Measurements from ENCODE around the gene CLIC1.
"Not testable (repeated sequence)": the region's sequence is repeated elsewhere in the genome, so short reads cannot be mapped to it uniquely, and the experiment has no call there.

Gene CLIC1

GRCh38 chr6:31722173-31722572, 14.2 kb downstream of the CLIC1 start:
- DNase-seq (ENCODE audit: low read depth in 2 of 2) = no peak

DNA sequence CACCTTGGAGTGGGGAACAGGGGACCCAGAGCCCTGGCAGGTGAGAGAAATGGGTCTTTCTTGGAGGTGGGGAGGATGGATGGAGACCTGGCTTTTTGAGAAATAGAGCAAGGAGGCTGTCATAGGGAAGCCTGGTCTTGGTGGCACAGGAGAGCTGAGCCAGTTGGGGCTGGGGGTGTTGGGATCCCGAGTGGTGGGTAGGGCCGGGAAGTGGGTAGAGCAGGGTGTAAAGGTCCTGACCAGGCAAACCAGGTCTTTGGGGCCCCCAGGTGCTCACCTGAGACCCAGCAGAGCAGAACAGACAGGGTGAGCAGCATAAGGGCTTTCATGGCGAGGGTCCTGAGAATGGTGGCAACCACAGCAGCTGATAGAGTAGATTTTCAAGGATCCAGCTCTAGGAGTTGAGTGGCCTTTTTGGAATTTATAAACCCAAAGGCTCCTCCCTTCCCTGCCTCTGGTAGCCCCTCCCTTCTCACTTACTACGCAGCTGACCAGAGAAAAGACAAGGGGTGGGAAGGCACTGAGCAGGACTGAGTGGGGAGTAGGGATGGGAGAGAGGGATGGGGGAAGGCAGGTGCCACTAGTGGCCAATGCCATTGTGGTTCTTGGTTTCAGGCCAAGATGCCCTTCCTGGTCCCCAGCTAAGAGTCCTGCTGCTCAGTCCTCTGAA, 14.8 kb downstream of the CLIC1 start, which contains the start of gene LY6G6C:
Gene LY6G6C (minus strand): TSS at position 396 of the 670 bp plus-strand sequence. CDS start 67 bp downstream, at position 329.
- DNase-seq (ENCODE audit: low read depth in 2 of 2) = no peak

DNA sequence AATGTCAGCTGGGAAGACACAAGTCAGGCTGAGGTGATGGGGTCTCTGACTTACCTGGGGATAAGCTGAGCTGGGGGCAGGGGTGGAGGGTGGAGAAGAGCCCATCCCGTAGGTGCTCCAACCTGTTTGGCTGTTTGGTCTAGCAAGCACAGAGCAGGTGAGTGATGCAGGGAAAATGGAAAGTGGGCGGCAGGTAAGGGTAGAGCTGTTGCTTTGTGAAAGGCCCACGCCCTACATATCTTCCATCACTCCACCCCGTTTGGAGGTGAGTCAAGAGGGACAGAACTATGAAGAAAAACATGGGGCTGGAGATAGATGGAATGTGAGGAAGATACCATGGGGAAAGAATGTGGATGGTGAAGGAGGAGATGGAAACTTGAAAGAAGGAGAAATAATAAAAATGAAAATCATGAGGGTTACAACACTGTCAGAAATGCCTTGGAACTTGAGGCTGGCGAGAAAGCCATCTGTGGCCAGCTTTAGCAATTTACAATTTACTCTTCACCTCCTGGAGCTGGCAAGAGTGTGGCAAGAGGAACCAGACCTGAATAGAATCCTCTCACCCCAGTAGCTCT, 16.0 kb downstream of the CLIC1 start:
- no peak for DNase-seq (ENCODE audit: low read depth in 2 of 2)

DNA sequence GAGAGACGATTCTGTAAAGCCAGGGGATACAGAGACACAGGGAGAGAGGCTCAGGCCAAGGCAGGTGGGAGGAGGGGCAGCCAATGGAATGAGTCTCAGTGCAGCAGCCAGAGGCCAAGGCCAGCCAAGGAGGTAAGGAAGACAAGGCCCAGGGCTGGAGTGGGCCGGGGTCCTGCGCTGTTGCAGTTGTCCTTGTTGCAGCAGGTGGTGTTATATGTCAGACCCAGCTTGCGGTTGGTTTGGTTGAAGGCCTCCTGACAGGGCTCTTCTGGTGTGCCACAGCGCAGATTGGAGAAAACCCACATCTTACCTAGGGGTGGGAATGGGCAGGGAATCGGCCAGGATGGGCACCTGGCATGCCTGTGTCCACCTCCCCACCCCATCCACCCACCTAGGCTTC, 17.3 kb downstream of the CLIC1 start:
- DNase-seq (ENCODE audit: low read depth in 2 of 2) = no peak

GRCh38 chr6:31718265-31718664, 18.1 kb downstream of the CLIC1 start:
- DNase-seq (ENCODE audit: low read depth in 2 of 2) = no peak

- no peak for DNase-seq (ENCODE audit: low read depth in 2 of 2)
Measured at GRCh38 chr6:31717499-31718222, 18.7 kb downstream of the CLIC1 start.

DNA sequence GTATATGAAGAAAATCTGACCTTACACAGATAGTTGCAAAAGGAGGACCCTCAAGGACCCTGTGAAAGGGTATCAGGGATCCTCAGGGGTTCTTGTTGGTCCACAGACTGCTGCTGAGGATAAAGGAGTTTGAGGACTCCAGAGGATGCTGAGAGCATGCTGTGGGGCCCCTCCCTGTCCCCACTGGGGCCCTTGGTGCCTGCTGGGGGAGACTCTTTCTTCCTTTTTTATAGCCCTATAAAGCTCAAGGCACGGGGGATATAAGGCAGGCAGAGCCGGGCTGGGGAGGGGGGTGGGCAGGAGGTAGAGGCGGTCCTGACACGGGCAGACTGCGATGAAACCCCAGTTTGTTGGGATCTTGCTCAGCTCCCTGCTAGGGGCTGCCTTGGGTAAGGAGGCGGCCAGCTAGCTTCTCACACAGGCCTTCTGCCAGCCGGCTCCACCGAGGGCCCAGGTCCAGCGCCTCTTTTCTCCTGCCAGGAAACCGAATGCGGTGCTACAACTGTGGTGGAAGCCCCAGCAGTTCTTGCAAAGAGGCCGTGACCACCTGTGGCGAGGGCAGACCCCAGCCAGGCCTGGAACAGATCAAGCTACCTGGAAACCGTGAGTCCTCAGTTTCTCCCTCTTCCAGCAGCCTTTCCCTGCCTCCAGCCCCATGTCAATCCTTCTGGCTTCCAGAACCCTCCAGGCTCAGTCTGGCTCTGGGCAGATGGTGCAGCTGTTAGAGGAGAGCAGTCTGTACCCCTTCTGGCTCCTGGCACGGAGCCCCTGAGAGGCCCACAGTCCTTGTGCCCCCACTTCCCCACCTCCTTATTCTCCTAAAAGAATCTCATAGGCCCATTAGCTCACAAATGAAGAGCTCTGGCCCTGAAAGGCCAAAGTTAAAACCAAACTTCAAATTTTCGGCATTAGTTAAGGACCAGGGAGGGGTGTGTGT, 21.0 kb downstream of the CLIC1 start, which contains the start of gene LY6G6D:
Gene LY6G6D (plus strand): TSS at position 327 of the 937 bp plus-strand sequence. CDS start 8 bp downstream, at position 335.
- no peak for DNase-seq (ENCODE audit: low read depth in 2 of 2)

DNA sequence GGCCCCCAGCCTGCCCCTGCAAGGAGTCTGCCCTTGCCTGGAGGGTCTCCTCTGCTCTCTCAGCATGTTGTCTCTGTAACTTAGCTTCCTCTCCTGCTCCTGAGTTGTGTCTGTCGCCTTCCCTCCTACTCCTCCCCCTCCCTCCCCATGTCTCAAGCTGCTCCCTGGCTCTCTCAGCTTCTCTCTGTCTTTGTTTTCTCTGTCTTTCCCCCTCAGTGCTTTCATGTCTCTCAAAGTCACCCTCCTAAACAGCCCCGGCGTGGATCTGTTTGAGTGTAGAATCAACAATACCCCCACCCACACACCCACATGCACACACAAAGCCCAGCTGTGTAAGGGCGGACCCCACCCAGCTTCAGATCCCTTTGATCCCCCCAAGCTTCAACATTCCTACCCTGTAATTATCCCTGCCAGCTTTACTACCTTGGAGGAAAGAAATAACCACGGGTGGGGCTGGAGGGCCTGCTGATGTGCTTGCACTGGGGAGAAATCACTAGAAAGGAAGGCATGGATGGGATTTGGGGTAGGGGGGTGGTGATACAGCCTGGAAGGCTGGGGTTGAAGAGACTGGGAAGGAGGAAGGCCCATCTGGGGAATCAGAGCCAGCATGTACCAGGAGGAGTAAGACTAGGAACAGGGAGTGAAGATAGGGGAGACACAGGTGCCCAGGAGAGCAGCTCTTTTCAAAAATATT, 22.2 kb downstream of the CLIC1 start:
- DNase-seq (ENCODE audit: low read depth in 2 of 2) = no peak

GRCh38 chr6:31713465-31713864, 22.9 kb downstream of the CLIC1 start:
- no peak for DNase-seq (ENCODE audit: low read depth in 2 of 2)

- DNase-seq (ENCODE audit: low read depth in 2 of 2) = no peak
Measured at GRCh38 chr6:31712296-31712695, 24.0 kb downstream of the CLIC1 start.

DNA sequence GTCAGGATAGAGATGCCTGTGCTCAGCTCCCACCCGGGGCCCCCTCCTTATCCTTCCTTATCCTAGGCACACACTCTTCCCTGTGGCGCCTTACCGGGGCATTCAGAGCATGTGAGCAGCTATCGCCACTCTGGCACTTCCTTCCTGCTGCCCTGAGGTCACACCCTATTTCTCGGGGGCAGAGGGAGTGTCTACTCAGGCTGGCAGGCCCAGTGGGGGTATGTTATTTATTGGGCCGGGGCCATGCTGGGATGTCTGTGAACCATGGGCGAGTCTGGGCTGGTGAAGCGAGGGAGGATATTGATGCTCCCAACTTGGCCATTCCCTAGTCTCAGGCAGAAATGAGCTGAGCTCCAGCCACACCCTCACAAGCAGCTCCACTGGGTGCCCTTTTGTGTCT, 25.1 kb downstream of the CLIC1 start:
- DNase-seq (ENCODE audit: low read depth in 2 of 2) = no peak

GRCh38 chr6:31710523-31711219, 25.7 kb downstream of the CLIC1 start:
- no peak for DNase-seq (ENCODE audit: low read depth in 2 of 2)

DNA sequence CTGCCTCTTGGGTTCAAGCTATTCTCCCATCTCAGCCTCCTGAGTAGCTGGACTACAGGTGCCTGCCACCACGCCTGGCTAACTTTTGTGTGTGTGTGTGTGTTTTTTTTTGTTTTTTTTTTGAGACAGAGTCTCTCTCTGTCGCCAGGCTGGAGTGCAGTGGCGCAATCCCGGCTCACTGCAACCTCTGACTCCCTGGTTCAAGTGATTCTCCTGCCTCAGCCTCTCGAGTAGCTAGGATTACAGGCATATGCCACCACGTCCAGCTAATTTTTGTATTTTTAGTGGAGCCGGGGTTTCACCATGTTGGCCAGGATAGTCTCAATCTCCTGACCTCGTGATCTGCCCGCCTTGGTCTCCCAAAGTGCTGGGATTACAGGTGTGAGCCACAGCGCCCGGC, 27.2 kb downstream of the CLIC1 start:
- not testable (repeated sequence) for DNase-seq (ENCODE audit: low read depth in 2 of 2)

- DNase-seq (ENCODE audit: low read depth in 2 of 2) = no peak
Measured at GRCh38 chr6:31708224-31708623, 28.1 kb downstream of the CLIC1 start.

- no peak for DNase-seq (ENCODE audit: low read depth in 2 of 2)
Measured at GRCh38 chr6:31707701-31708100, 28.6 kb downstream of the CLIC1 start.

DNA sequence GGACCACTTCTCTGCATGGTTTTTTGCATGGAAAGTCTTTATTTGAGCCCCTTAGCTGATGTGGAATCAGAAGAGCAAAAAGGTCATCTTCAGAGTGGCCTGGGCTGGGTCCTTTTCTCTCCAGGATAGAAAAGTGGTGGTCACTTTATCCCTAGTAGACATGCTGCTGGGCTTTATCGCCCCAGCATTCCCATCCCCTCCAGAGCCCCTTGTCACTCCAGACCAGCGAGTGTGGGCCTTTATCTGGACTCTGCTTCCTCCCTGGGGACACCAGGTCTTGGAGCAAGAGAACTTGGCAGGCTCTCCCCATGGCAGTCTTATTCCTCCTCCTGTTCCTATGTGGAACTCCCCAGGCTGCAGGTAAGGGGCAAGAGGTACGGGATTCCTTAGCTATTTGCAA, 29.7 kb downstream of the CLIC1 start, which contains the start of gene LY6G6F:
Gene LY6G6F (plus strand): TSS at position 268 of the 400 bp plus-strand sequence. CDS start 41 bp downstream, at position 309.
- no peak for DNase-seq (ENCODE audit: low read depth in 2 of 2)

DNA sequence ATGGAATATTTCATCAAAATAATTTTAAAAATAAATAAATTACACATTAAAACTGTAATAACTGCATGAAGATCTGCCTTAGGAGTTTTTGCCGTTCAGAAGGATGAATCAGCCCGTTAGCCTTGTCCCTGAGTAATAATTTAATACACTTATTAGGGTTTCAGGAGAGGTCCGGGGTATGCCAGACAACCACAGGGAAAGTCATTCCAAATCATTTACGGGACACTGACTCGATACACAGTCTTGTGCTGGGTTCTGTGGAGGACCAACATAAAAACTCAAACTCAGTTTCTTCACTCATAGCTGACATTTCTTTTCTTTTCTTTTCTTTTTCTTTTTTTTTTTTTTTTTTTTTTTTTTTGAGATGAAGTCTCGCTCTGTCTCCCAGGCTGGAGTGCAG, 30.4 kb downstream of the CLIC1 start:
- DNase-seq (ENCODE audit: low read depth in 2 of 2) = no peak

DNA sequence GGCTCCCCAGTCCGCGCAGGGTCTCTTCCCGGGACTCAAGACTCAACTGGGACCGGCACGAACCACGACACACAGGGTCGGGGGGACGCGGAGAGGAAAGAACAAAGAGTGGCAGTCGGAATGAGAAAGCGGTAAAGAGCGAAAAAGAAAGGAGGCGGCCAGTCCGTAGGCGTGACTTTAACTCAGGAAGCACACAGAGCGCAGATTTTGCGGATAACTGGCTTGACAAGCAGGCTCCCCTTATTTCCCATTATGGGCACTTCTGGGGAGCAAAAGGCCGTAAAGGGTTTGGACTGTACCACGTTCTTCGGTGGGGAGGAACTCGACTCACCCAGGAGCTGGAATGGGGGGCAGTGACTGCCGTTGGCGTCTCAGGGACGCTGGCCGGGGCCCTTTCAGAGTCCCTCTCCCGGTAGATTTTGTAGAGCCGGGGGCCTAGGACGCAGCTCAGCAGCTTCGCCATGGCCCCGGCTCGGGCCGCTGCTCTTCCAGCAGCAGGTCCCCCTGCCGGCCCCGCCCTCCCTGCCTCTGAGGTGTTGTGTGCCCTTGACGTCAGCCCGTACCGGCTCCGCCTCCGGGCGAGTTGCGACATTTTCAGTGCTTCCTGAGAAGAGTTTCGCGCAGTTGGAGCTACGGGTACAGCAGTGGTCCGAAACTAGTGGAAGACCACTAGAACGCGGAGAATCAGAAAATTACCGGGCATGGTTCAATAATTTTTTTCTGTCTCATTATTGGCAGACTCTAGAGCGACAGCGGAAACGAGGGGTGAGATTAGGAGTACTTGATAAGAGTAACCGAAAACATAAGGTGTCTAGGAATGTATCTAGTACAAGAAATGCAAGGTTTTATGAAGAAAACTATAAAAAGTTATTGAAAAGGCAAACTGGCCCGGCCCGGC, 33.3 kb downstream of the CLIC1 start, which contains the start of gene ABHD16A:
Gene ABHD16A (minus strand): TSS at position 506 of the 898 bp plus-strand sequence. CDS start 43 bp downstream, at position 463.
- peak; percentile 93 for DNase-seq (ENCODE audit: low read depth in 2 of 2)

GRCh38 chr6:31702405-31702818, 33.9 kb downstream of the CLIC1 start:
- DNase-seq (ENCODE audit: low read depth in 2 of 2) = no peak

All from stimulated activated CD8-positive, alpha-beta memory T cell treated with anti-CD3 and anti-CD28 coated beads, Interleukin-15, amount 100 ng/mL, for 4 hours (primary cell).